Skeletal muscle tissue (tissue), 4 donors: ENCODE measurements around the gene RNF150. TPM values are rescaled to one million over a fixed set of nuclear protein-coding genes. Genes with fewer than 3 reads are reported as not detected.

ENCODE experiments used
- H3K27ac ChIP-seq: one replicate; pipeline ENCODE4 v1.7.0; 2013; ENCODE audit warnings: mild to moderate bottlenecking, low read depth, low read length, inconsistent platforms
- H3K27me3 ChIP-seq, 3 donors: one replicate each; pipeline ENCODE4 v1.7.0; 2013; ENCODE audit warnings: low read length in 3 of 3; ENCODE audit not compliant: control insufficient read depth in 3 of 3, insufficient read depth in 3 of 3
- H3K36me3 ChIP-seq, 3 donors: one replicate each; pipeline ENCODE4 v1.7.0; 2013; ENCODE audit warnings: low read length in 3 of 3; ENCODE audit not compliant: control insufficient read depth in 3 of 3, insufficient read depth in 3 of 3
- H3K4me1 ChIP-seq, 3 donors: one replicate each; pipeline ENCODE4 v1.7.0; 2013; ENCODE audit warnings: low read length in 3 of 3, mild to moderate bottlenecking in 3 of 3; ENCODE audit not compliant: control insufficient read depth in 3 of 3, insufficient read depth in 3 of 3
- H3K4me3 ChIP-seq, 3 donors: one replicate each; pipeline ENCODE4 v1.7.0; 2013; ENCODE audit warnings: low read length in 3 of 3
- H3K9ac ChIP-seq, 3 donors: one replicate each; pipeline ENCODE4 v1.7.0; 2013; ENCODE audit warnings: low read length in 3 of 3, mild to moderate bottlenecking in 3 of 3, moderate library complexity in 2 of 3, low read depth in 1 of 3
- H3K9me3 ChIP-seq, 3 donors: one replicate each; pipeline ENCODE4 v1.7.0; 2013; ENCODE audit warnings: low read length in 3 of 3; ENCODE audit not compliant: control insufficient read depth in 3 of 3
- total RNA-seq: library from RNA; depleted of rRNA; stranded (reverse); fragments of >200 nt; gene quantifications from one replicate; pipeline ENCODE4 v1.2.3, GENCODE V29; 2014
- donor health status: Osteomylitis.

The RNF150 gene
- total RNA-seq, 1 donor from 2014 or later: 36.5 TPM

- Histone ChIP-seq H3K27ac (no peak overlapping the region), H3K9me3 (no peaks in the 10 kb centered on the region), H3K27me3 (no peaks in the 10 kb centered on the region), H3K4me1 (peaks cover 0 to under 1% (median 0%) of the 10 kb centered on the region in 3 donors), H3K4me3 (no peak overlapping the region), H3K36me3 (no peaks in the 10 kb centered on the region), H3K9ac (no peak overlapping the region)
Measured at GRCh38 chr4:140851032-140851636, 282.1 kb downstream of the RNF150 start.

- H3K36me3 ChIP-seq: no peaks in the 10 kb centered on the region
- no peaks in the 10 kb centered on the region for H3K27me3 ChIP-seq
Measured at GRCh38 chr4:140849526-140849925, 283.7 kb downstream of the RNF150 start.

GRCh38 chr4:140846736-140847135 lies 286.5 kb downstream of the RNF150 start:
- no peaks in the 10 kb centered on the region for H3K4me1 ChIP-seq
- no peaks in the 10 kb centered on the region for H3K36me3 ChIP-seq
- H3K4me3 ChIP-seq: no peak overlapping the region
- no peaks in the 10 kb centered on the region for H3K27me3 ChIP-seq
- no peak overlapping the region for H3K27ac ChIP-seq
- H3K9me3 ChIP-seq: no peaks in the 10 kb centered on the region
- no peak overlapping the region for H3K9ac ChIP-seq

More at GRCh38 chr4:140849526-140849925, 283.7 kb downstream of the RNF150 start:
- H3K9ac ChIP-seq: no peak overlapping the region
- H3K9me3 ChIP-seq: no peaks in the 10 kb centered on the region
- no peak overlapping the region for H3K4me3 ChIP-seq
- H3K4me1 ChIP-seq: no peaks in the 10 kb centered on the region
- no peak overlapping the region for H3K27ac ChIP-seq

GRCh38 chr4:140844061-140844460 lies 289.2 kb downstream of the RNF150 start:
- Histone ChIP-seq H3K27me3 (no peaks in the 10 kb centered on the region), H3K4me1 (no peaks in the 10 kb centered on the region), H3K36me3 (no peaks in the 10 kb centered on the region), H3K9me3 (no peaks in the 10 kb centered on the region), H3K4me3 (no peak overlapping the region), H3K9ac (no peak overlapping the region), H3K27ac (no peak overlapping the region)

GRCh38 chr4:140841186-140841585 lies 292.1 kb downstream of the RNF150 start:
- no peaks in the 10 kb centered on the region for H3K36me3 ChIP-seq
- no peaks in the 10 kb centered on the region for H3K27me3 ChIP-seq
- no peak overlapping the region for H3K9ac ChIP-seq
- H3K4me3 ChIP-seq: no peak overlapping the region
- no peak overlapping the region for H3K27ac ChIP-seq
- H3K4me1 ChIP-seq: no peaks in the 10 kb centered on the region
- H3K9me3 ChIP-seq: no peaks in the 10 kb centered on the region

GRCh38 chr4:140839888-140840790 lies 293.1 kb downstream of the RNF150 start:
- no peaks in the 10 kb centered on the region for H3K9me3 ChIP-seq
- no peak overlapping the region for H3K27ac ChIP-seq

GRCh38 chr4:140839406-140839805 lies 293.9 kb downstream of the RNF150 start:
- no peak overlapping the region for H3K27ac ChIP-seq
- H3K9me3 ChIP-seq: no peaks in the 10 kb centered on the region
- no peaks in the 10 kb centered on the region for H3K36me3 ChIP-seq
- H3K9ac ChIP-seq: no peak overlapping the region
- no peaks in the 10 kb centered on the region for H3K27me3 ChIP-seq
- no peak overlapping the region for H3K4me3 ChIP-seq
- no peaks in the 10 kb centered on the region for H3K4me1 ChIP-seq

More at GRCh38 chr4:140839888-140840790, 293.1 kb downstream of the RNF150 start:
- no peaks in the 10 kb centered on the region for H3K4me1 ChIP-seq
- H3K27me3 ChIP-seq: no peaks in the 10 kb centered on the region
- no peak overlapping the region for H3K4me3 ChIP-seq
- no peak overlapping the region for H3K9ac ChIP-seq
- H3K36me3 ChIP-seq: no peaks in the 10 kb centered on the region

GRCh38 chr4:140837736-140838135 lies 295.5 kb downstream of the RNF150 start:
- Histone ChIP-seq H3K9me3 (no peaks in the 10 kb centered on the region), H3K27me3 (no peaks in the 10 kb centered on the region), H3K4me1 (no peaks in the 10 kb centered on the region), H3K4me3 (no peak overlapping the region), H3K36me3 (no peaks in the 10 kb centered on the region), H3K9ac (no peak overlapping the region), H3K27ac (no peak overlapping the region)

GRCh38 chr4:140834839-140835495 lies 298.3 kb downstream of the RNF150 start:
- no peak overlapping the region for H3K9ac ChIP-seq
- no peak overlapping the region for H3K27ac ChIP-seq
- no peaks in the 10 kb centered on the region for H3K4me1 ChIP-seq
- H3K9me3 ChIP-seq: no peaks in the 10 kb centered on the region
- no peak overlapping the region for H3K4me3 ChIP-seq
- no peaks in the 10 kb centered on the region for H3K27me3 ChIP-seq
- no peaks in the 10 kb centered on the region for H3K36me3 ChIP-seq

GRCh38 chr4:140833280-140833679 lies 300.0 kb downstream of the RNF150 start:
- Histone ChIP-seq H3K4me3 (no peak overlapping the region), H3K27ac (no peak overlapping the region), H3K4me1 (no peaks in the 10 kb centered on the region), H3K36me3 (no peaks in the 10 kb centered on the region), H3K9ac (no peak overlapping the region), H3K27me3 (no peaks in the 10 kb centered on the region), H3K9me3 (no peaks in the 10 kb centered on the region)
